Measurements from ENCODE around the gene SLC25A26. TPM values are rescaled to one million over a fixed set of nuclear protein-coding genes. Genes with fewer than 3 reads are reported as not detected.

The SLC25A26 gene
- total and polyA plus RNA-seq, 2 of the 13 experiments (the other 11 are each of a cell fraction or from before 2014, with no cell fraction given), result 23.1 to 32.7 TPM

DNA sequence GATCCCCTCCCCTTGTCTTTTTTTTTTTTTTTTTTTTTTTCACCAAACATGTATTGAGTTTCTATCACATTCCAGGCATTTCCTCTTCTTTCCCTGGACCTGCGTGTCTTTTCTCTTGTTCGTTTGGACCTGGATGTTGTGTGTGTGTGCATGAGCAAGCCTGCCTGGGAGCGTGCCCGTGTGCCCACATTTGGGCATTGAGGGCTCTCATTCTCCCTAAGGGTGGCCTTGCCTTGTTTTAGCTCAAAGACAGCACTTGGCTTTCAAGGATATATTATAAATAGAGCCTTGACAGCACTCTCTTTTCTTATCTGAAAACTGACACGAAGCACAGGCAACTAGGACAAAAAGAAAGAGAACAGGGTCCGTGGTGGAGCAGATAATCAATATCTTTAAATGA, 39.0 kb upstream of the SLC25A26 start:
- Histone ChIP-seq H3K4me2 (ENCODE audit: low read depth, low read length) (no peak overlapping the region), H3K9ac (ENCODE audit: insufficient read depth, low read depth, low read length) (no peak overlapping the region), H2AFZ (ENCODE audit: low read length) (no peak overlapping the region), H3K4me1 (ENCODE audit: insufficient read depth, low read length) (no peaks in the 10 kb centered on the region), H3K27ac (ENCODE audit: extremely low read length, insufficient read depth, low read length) (no peak overlapping the region), H3K4me3 (replicated peaks in 1 of 3; ENCODE audit: insufficient read depth in 1 of 3, low read depth in 2 of 3, low read length in 3 of 3) (no peak overlapping the region), H3K27me3 (ENCODE audit: control insufficient read depth in 1 of 2, insufficient read depth in 2 of 2, low read length in 2 of 2) (peaks cover 0 to 3% of the 10 kb centered on the region in 2 experiments; a peak in 1 of 5 replicates), H3K79me2 (ENCODE audit: insufficient read depth, low read length) (no peaks in the 10 kb centered on the region), H3K36me3 (replicated peaks in 1 of 2; ENCODE audit: control insufficient read depth in 1 of 2, insufficient read depth in 2 of 2, low read length in 2 of 2) (no peaks in the 10 kb centered on the region), H4K20me1 (ENCODE audit: insufficient read depth, low read length) (no peaks in the 10 kb centered on the region), H3K9me3 (ENCODE audit: low read length) (no peaks in the 10 kb centered on the region)
- intact Hi-C loops (cut with micrococcal nuclease; ENCODE audit: unreplicated experiment), result no loop called here
- ChIA-PET POLR2A (no interaction called here), CTCF (ENCODE audit: low intra/inter-chr PET ratio, low total read pairs) (no interaction called here)
- 29% methylated on average over 6 of the region's 6 CpGs for WGBS (ENCODE audit: low lambda C conversion rate)
- FAIRE-seq (no peak), ATAC-seq (no peak), DNase-seq (ENCODE audit: low spot score) (no peak)
- TF ChIP-seq, protein P1, sequence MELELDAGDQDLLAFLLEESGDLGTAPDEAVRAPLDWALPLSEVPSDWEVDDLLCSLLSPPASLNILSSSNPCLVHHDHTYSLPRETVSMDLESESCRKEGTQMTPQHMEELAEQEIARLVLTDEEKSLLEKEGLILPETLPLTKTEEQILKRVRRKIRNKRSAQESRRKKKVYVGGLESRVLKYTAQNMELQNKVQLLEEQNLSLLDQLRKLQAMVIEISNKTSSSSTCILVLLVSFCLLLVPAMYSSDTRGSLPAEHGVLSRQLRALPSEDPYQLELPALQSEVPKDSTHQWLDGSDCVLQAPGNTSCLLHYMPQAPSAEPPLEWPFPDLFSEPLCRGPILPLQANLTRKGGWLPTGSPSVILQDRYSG (CRISPR knock-in tag; IDR thresholded peaks at IDR 0.05), result no peak
- no peak for TF ChIP-seq ZFX (CRISPR knock-in tag; IDR thresholded peaks at IDR 0.05; ENCODE audit: low read depth)
- in situ Hi-C loops (cut with HindIII; ENCODE audit: extremely low pct_ligation_motif_present, low pct_unique_long_range_greater_than_20kb), result no loop called here
- no TSS peak for BruUV-seq (replicated peaks)

GRCh38 chr3:66182246-66182645, 38.6 kb upstream of the SLC25A26 start:
- 80% methylated on average over 6 of the region's 6 CpGs for WGBS (ENCODE audit: low lambda C conversion rate)
- Histone ChIP-seq H3K9me3 (ENCODE audit: low read length) (no peaks in the 10 kb centered on the region), H3K4me3 (replicated peaks in 1 of 3; ENCODE audit: insufficient read depth in 1 of 3, low read depth in 2 of 3, low read length in 3 of 3) (no peak overlapping the region), H2AFZ (ENCODE audit: low read length) (no peak overlapping the region), H3K79me2 (ENCODE audit: insufficient read depth, low read length) (no peaks in the 10 kb centered on the region), H3K9ac (ENCODE audit: insufficient read depth, low read depth, low read length) (no peak overlapping the region), H3K27ac (ENCODE audit: extremely low read length, insufficient read depth, low read length) (no peak overlapping the region), H3K27me3 (ENCODE audit: control insufficient read depth in 1 of 2, insufficient read depth in 2 of 2, low read length in 2 of 2) (peaks cover 0 to 3% of the 10 kb centered on the region in 2 experiments; a peak in 1 of 5 replicates), H4K20me1 (ENCODE audit: insufficient read depth, low read length) (no peaks in the 10 kb centered on the region), H3K4me1 (ENCODE audit: insufficient read depth, low read length) (no peaks in the 10 kb centered on the region), H3K4me2 (ENCODE audit: low read depth, low read length) (no peak overlapping the region), H3K36me3 (replicated peaks in 1 of 2; ENCODE audit: control insufficient read depth in 1 of 2, insufficient read depth in 2 of 2, low read length in 2 of 2) (no peaks in the 10 kb centered on the region)
- ATAC-seq (no peak), DNase-seq (ENCODE audit: low spot score) (no peak), FAIRE-seq (no peak)
- intact Hi-C loops (cut with micrococcal nuclease; ENCODE audit: unreplicated experiment), result no loop called here
- BruUV-seq (replicated peaks), result no TSS peak
- ChIA-PET CTCF (ENCODE audit: low intra/inter-chr PET ratio, low total read pairs) (no interaction called here), POLR2A (no interaction called here)
- in situ Hi-C loops (cut with HindIII; ENCODE audit: extremely low pct_ligation_motif_present, low pct_unique_long_range_greater_than_20kb), result no loop called here
- TF ChIP-seq, protein P2, sequence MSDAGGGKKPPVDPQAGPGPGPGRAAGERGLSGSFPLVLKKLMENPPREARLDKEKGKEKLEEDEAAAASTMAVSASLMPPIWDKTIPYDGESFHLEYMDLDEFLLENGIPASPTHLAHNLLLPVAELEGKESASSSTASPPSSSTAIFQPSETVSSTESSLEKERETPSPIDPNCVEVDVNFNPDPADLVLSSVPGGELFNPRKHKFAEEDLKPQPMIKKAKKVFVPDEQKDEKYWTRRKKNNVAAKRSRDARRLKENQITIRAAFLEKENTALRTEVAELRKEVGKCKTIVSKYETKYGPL (CRISPR knock-in tag; IDR thresholded peaks at IDR 0.05), result no peak
- TF ChIP-seq ZBTB10 (CRISPR knock-in tag; IDR thresholded peaks at IDR 0.05; ENCODE audit: borderline replicate concordance) (no peak), ZSCAN29 (CRISPR knock-in tag; conservative IDR thresholded peaks at IDR 0.05) (no peak), MATR3 (CRISPR knock-in tag; IDR thresholded peaks at IDR 0.05) (no peak), KMT2A (CRISPR knock-in tag; IDR thresholded peaks at IDR 0.05) (no peak), ZNF260 (CRISPR knock-in tag; IDR thresholded peaks at IDR 0.05; ENCODE audit: borderline replicate concordance, low read depth) (no peak), NRL (CRISPR knock-in tag; IDR thresholded peaks at IDR 0.05; ENCODE audit: borderline replicate concordance) (no peak), HOXA9 (CRISPR knock-in tag; IDR thresholded peaks at IDR 0.05; ENCODE audit: borderline replicate concordance) (no peak), SMAD9 (CRISPR knock-in tag; IDR thresholded peaks at IDR 0.05) (no peak), SRY (CRISPR knock-in tag; IDR thresholded peaks at IDR 0.05) (no peak), ZNF292 (CRISPR knock-in tag; IDR thresholded peaks at IDR 0.05; ENCODE audit: borderline replicate concordance, low read depth) (no peak)
- TF ChIP-seq, protein P3, sequence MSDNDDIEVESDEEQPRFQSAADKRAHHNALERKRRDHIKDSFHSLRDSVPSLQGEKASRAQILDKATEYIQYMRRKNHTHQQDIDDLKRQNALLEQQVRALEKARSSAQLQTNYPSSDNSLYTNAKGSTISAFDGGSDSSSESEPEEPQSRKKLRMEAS (IDR thresholded peaks at IDR 0.05), result no peak
